ENCODE data around the gene PCDHA8. TPM values are rescaled to one million over a fixed set of nuclear protein-coding genes. Genes with fewer than 3 reads are reported as not detected.
A peak's percentile ranks its signal among the peaks of the same experiment; 100 is the strongest.
"Not testable (repeated sequence)": the region's sequence is repeated elsewhere in the genome, so short reads cannot be mapped to it uniquely, and the experiment has no call there.

Gene PCDHA8
- total RNA-seq, 2 donors from 2014 or later, result 2.1 to 4.6 TPM

GRCh38 chr5:140868721-140869554 lies 28.0 kb downstream of the PCDHA8 start, which contains the start of gene PCDHA11:
PCDHA11 (plus strand) TSS chr5:140868957; CDS start chr5:140869104, 147 bp downstream.
- H3K36me3 ChIP-seq (replicated peaks in 1 of 2; ENCODE audit: insufficient read depth in 1 of 2, low read depth in 2 of 2), result no peaks in the 10 kb centered on the region
- no peaks in the 10 kb centered on the region for H3K4me1 ChIP-seq
- DNase-seq, result peak in 3 of 4 donors; percentile 36 to 57 (median 40)
- H3K4me3 ChIP-seq, result no peak within 1 kb of the TSS
- intact Hi-C loops (cut with DNase I), result no loop called here
- H3K27ac ChIP-seq, result no peak within 1 kb of the TSS
- peaks cover 0 to 16% (median 3%) of the 10 kb centered on the region in 3 donors for H3K9me3 ChIP-seq
- ATAC-seq, result peak; percentile 55
- no peaks in the 10 kb centered on the region for H3K27me3 ChIP-seq
- TF ChIP-seq CTCF (IDR thresholded peaks at IDR 0.05) (peak; percentile 8 to 55 (median 31)), POLR2A (IDR thresholded peaks at IDR 0.05) (no peak)
- 17 to 23% methylated on average over 22 to 41 of the region's 41 CpGs for WGBS, 2 donors

- DNase-seq (no peak), ATAC-seq (no peak)
- Histone ChIP-seq H3K27ac (no peak overlapping the region), H3K4me3 (no peak overlapping the region), H3K4me1 (no peaks in the 10 kb centered on the region), H3K27me3 (no peaks in the 10 kb centered on the region), H3K9me3 (peaks cover 0 to 16% (median 3%) of the 10 kb centered on the region in 3 donors), H3K36me3 (replicated peaks in 1 of 2; ENCODE audit: insufficient read depth in 1 of 2, low read depth in 2 of 2) (no peaks in the 10 kb centered on the region)
- intact Hi-C loops (cut with DNase I), result no loop called here
- 57 to 62% methylated on average over 5 of the region's 5 CpGs for WGBS, 2 donors
- TF ChIP-seq POLR2A (IDR thresholded peaks at IDR 0.05) (no peak), CTCF (IDR thresholded peaks at IDR 0.05) (peak in 2 of 7 experiments; percentile 17 to 23)
These were observed 28.5 kb downstream of the PCDHA8 start for GRCh38 chr5:140869555-140869886.

- H3K4me1 ChIP-seq, result no peaks in the 10 kb centered on the region
- no peak overlapping the region for H3K27ac ChIP-seq
- TF ChIP-seq POLR2A (IDR thresholded peaks at IDR 0.05) (no peak), CTCF (IDR thresholded peaks at IDR 0.05) (no peak)
- H3K9me3 ChIP-seq, result peaks cover 0 to 22% (median 3%) of the 10 kb centered on the region in 3 donors
- WGBS, 2 donors, result 42 to 76% methylated on average over 31 to 97 of the region's 114 CpGs
- DNase-seq (no peak), ATAC-seq (no peak)
- intact Hi-C loops (cut with DNase I), result no loop called here
- no peaks in the 10 kb centered on the region for H3K36me3 ChIP-seq (replicated peaks in 1 of 2; ENCODE audit: insufficient read depth in 1 of 2, low read depth in 2 of 2)
- H3K4me3 ChIP-seq, result no peak overlapping the region
- no peaks in the 10 kb centered on the region for H3K27me3 ChIP-seq
These were observed 29.5 kb downstream of the PCDHA8 start for GRCh38 chr5:140870221-140871201.

- peak in 5 of 7 experiments; percentile 5 to 32 (median 25) for TF ChIP-seq CTCF (IDR thresholded peaks at IDR 0.05)
- TF ChIP-seq POLR2A (IDR thresholded peaks at IDR 0.05), result no peak
- 14 to 15% methylated on average over 34 to 47 of the region's 47 CpGs for WGBS, 2 donors
- Histone ChIP-seq H3K4me1 (no peaks in the 10 kb centered on the region), H3K9me3 (peaks cover 0 to 36% (median 2%) of the 10 kb centered on the region in 3 donors), H3K27ac (no peak within 1 kb of the TSS), H3K4me3 (no peak within 1 kb of the TSS), H3K27me3 (no peaks in the 10 kb centered on the region), H3K36me3 (replicated peaks in 1 of 2; ENCODE audit: insufficient read depth in 1 of 2, low read depth in 2 of 2) (no peaks in the 10 kb centered on the region)
- ATAC-seq (peak; percentile 40), DNase-seq (no peak)
- intact Hi-C loops (cut with DNase I), result no loop called here
These were observed 34.4 kb downstream of the PCDHA8 start, which contains the start of gene PCDHA12 for GRCh38 chr5:140875085-140876065. PCDHA12 (plus strand) TSS chr5:140875308; CDS start chr5:140875473, 165 bp downstream.

GRCh38 chr5:140876541-140877261 lies 35.7 kb downstream of the PCDHA8 start:
- H3K27me3 ChIP-seq; H3K4me1 ChIP-seq; DNase-seq; H3K4me3 ChIP-seq; H3K36me3 ChIP-seq (replicated peaks in 1 of 2; ENCODE audit: insufficient read depth in 1 of 2, low read depth in 2 of 2); H3K27ac ChIP-seq; ATAC-seq; intact Hi-C loops (cut with DNase I): not testable (repeated sequence)
- 26 to 38% methylated on average over 14 to 71 of the region's 80 CpGs for WGBS, 2 donors
- peaks cover 0 to 26% (median 2%) of the 10 kb centered on the region in 3 donors for H3K9me3 ChIP-seq

All from body of pancreas (tissue), 4 donors.